Neural progenitor cell (in vitro differentiated cells): ENCODE results near the gene PDCD1.

Experiments used
- CTCF ChIP-seq: fragments of 200-600 bp; sonication (generic); IDR thresholded peaks from 2 replicates; pipeline ENCODE4 v1.5.1; 2017; ENCODE audit warnings: antibody characterized with exemption, mild to moderate bottlenecking
- EZH2 ChIP-seq: fragments of 200-600 bp; sonication (generic); IDR thresholded peaks from 2 replicates; pipeline ENCODE4 v1.6.1; 2017; ENCODE audit warnings: antibody characterized with exemption, mild to moderate bottlenecking, moderate library complexity
- EZH2phosphoT487 ChIP-seq: fragments of 200-600 bp; sonication (generic); IDR thresholded peaks from 2 replicates; pipeline ENCODE4 v1.6.1; 2017; ENCODE audit warnings: antibody characterized with exemption

GRCh38 chr2:241885946-241886643, 27.4 kb upstream of the PDCD1 start:
- TF ChIP-seq CTCF (no peak), EZH2 (no peak), EZH2phosphoT487 (no peak)
